ENCODE results near the gene C21orf58.

Gene C21orf58

DNA sequence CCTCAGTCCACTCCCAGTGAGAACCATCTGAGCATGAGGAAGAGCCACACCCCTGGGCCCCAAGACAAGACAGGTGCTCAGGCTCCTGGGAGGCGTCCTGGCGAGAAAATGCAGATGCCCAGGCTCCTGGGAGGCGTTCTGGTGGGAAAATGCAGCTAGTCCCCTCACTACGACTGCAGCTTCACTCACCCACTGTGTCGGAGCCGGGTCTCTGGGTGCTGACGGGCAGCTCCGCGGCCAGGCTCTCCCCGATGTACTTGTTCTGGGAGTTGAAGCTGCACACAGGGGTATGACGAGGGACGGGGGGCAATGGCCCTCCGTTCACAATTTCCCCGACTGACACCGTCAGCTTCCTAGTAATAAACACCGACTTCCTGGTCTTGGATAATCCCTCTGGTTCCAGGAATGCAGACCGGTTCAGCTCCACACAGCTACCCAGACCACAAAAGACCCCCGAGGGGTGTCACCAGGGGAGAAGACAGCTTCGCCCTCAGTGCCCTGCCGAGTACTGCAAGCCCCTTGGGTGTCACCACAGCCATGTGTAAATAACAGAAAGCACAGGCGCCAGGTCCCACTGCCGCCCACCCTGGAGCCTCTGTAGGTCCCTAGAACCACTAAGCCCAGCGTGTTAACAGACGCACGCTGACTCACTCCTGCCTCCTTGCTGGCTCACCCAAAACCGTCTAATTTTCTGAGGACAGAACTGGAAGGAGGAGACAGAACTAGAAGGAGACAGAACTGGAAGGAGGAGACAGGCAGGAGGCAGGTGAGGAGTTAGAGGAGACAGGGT lies 57.7 kb downstream of the C21orf58 start:
- Histone ChIP-seq H3K36me3 (ENCODE audit: control insufficient read depth, insufficient read depth, low read length, severe bottlenecking) (peaks cover 80% of the 10 kb centered on the region), H3K4me3 (ENCODE audit: low read length) (no peak overlapping the region), H3K27me3 (replicated peaks; ENCODE audit: control insufficient read depth, insufficient read depth, low read length) (no peaks in the 10 kb centered on the region), H3K4me1 (ENCODE audit: control insufficient read depth, insufficient read depth, low read length) (no peaks in the 10 kb centered on the region), H3K9me3 (ENCODE audit: control insufficient read depth, low read length) (no peaks in the 10 kb centered on the region), H3K9ac (ENCODE audit: low read length) (no peak overlapping the region)
- no peak for DNase-seq (ENCODE audit: low read depth)

- Histone ChIP-seq H3K27me3 (replicated peaks; ENCODE audit: control insufficient read depth, insufficient read depth, low read length) (no peaks in the 10 kb centered on the region), H3K9me3 (ENCODE audit: control insufficient read depth, low read length) (no peaks in the 10 kb centered on the region), H3K36me3 (ENCODE audit: control insufficient read depth, insufficient read depth, low read length, severe bottlenecking) (peaks cover 80% of the 10 kb centered on the region), H3K9ac (ENCODE audit: low read length) (no peak overlapping the region), H3K4me3 (ENCODE audit: low read length) (no peak overlapping the region), H3K4me1 (ENCODE audit: control insufficient read depth, insufficient read depth, low read length) (no peaks in the 10 kb centered on the region)
- DNase-seq (ENCODE audit: low read depth) = no peak
Measured at GRCh38 chr21:46264690-46265144, 59.0 kb downstream of the C21orf58 start.

DNA sequence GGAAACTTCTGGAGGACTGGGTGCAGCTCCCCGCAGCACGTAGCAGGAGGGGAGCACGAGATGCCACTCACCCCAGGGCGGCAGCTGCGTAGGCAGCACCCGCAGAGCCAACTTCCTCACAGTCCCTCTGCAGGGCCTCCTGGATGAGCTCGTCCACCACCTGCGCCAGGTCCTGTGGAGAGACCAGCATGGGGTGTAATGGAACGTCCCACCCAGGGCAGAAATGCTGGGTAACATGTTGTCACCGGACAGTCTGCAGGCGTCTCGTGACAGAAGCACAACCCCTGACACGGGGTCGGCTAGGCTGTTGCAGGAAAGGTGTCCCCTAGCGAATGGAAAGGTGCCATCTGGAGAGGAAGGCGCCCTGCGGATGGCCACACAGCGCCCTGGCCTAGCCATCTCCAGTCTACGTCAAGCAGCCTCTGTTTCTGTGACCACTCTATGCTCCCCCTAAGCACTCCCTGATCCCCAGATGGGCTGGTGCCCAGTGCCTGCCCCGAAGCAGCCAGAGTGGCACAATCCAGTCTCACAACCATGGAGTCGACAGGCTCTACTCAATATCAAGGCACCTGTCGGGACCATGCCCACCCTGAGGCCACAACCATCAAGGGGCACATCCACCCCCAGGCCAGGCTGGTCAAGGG lies 59.5 kb downstream of the C21orf58 start:
- DNase-seq (ENCODE audit: low read depth) = no peak
- Histone ChIP-seq H3K27me3 (replicated peaks; ENCODE audit: control insufficient read depth, insufficient read depth, low read length) (no peaks in the 10 kb centered on the region), H3K4me1 (ENCODE audit: control insufficient read depth, insufficient read depth, low read length) (no peaks in the 10 kb centered on the region), H3K36me3 (ENCODE audit: control insufficient read depth, insufficient read depth, low read length, severe bottlenecking) (peaks cover 78% of the 10 kb centered on the region), H3K4me3 (ENCODE audit: low read length) (no peak overlapping the region), H3K9me3 (ENCODE audit: control insufficient read depth, low read length) (no peaks in the 10 kb centered on the region), H3K9ac (ENCODE audit: low read length) (no peak overlapping the region)

DNA sequence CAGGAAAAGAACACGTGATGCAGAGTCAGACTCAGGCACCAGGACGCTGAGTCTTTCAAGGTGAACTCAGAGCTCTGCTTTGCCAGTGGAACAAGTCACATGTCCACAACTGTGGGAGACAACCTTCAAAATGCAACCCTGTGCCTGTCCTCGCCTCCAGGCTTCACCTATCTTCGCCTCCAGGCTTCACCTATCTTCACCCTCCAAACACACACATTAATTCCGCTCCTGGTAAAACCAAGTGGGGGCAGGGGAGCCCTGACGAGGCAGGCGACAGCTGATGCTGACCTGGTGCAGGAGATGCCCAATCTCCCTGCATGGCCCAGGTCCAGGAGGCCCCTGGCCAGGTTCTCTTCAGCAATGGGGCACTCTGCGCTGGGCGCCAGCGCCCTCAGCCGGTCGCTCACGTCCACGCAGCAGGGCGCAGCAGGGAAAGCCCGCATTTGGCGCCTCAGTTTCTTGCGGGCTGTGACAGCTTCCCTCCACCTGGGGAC lies 67.1 kb downstream of the C21orf58 start:
- H3K9ac ChIP-seq (ENCODE audit: low read length) = no peak overlapping the region
- no peak overlapping the region for H3K4me3 ChIP-seq (ENCODE audit: low read length)
- DNase-seq (ENCODE audit: low read depth) = no peak
- H3K9me3 ChIP-seq (ENCODE audit: control insufficient read depth, low read length) = no peaks in the 10 kb centered on the region
- peaks cover 93% of the 10 kb centered on the region for H3K36me3 ChIP-seq (ENCODE audit: control insufficient read depth, insufficient read depth, low read length, severe bottlenecking)
- no peaks in the 10 kb centered on the region for H3K27me3 ChIP-seq (replicated peaks; ENCODE audit: control insufficient read depth, insufficient read depth, low read length)
- H3K4me1 ChIP-seq (ENCODE audit: control insufficient read depth, insufficient read depth, low read length) = peaks cover 8% of the 10 kb centered on the region

DNA sequence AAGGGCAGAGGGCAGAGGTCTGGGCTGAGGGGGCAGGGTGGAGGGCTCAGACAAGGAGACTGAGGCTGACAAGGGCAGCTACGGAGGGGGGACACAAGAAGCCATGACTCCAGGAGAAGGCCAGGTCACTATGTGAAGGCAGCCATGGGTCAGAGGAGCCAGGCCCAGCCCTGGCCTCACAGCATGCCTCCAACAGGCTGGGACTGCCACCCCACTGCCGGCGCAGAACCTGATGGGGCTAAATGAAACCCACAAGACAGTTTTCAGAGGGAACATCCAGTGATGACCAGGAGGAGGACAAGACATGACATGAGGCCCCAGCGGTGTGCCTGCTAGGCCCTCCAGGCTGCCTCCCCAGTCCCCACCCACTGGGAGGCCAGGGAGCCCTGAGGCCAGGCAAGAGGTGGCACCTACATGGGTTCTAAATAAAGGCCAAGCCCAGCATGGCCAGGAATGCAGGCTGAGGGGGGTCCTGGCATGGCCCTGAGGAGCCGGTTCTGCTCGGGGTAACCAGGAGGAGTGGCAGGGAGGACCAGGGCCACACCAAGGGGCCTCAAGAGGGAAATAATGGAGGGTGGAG lies 67.8 kb downstream of the C21orf58 start:
- H3K36me3 ChIP-seq (ENCODE audit: control insufficient read depth, insufficient read depth, low read length, severe bottlenecking) = peaks cover 94% of the 10 kb centered on the region
- H3K4me1 ChIP-seq (ENCODE audit: control insufficient read depth, insufficient read depth, low read length) = peaks cover 8% of the 10 kb centered on the region
- H3K9me3 ChIP-seq (ENCODE audit: control insufficient read depth, low read length) = no peaks in the 10 kb centered on the region
- DNase-seq (ENCODE audit: low read depth) = no peak
- no peaks in the 10 kb centered on the region for H3K27me3 ChIP-seq (replicated peaks; ENCODE audit: control insufficient read depth, insufficient read depth, low read length)
- no peak overlapping the region for H3K4me3 ChIP-seq (ENCODE audit: low read length)
- no peak overlapping the region for H3K9ac ChIP-seq (ENCODE audit: low read length)

GRCh38 chr21:46255166-46255565 lies 68.5 kb downstream of the C21orf58 start:
- Histone ChIP-seq H3K4me3 (ENCODE audit: low read length) (no peak overlapping the region), H3K4me1 (ENCODE audit: control insufficient read depth, insufficient read depth, low read length) (peaks cover 8% of the 10 kb centered on the region), H3K36me3 (ENCODE audit: control insufficient read depth, insufficient read depth, low read length, severe bottlenecking) (peaks cover 94% of the 10 kb centered on the region), H3K9me3 (ENCODE audit: control insufficient read depth, low read length) (no peaks in the 10 kb centered on the region), H3K9ac (ENCODE audit: low read length) (no peak overlapping the region), H3K27me3 (replicated peaks; ENCODE audit: control insufficient read depth, insufficient read depth, low read length) (no peaks in the 10 kb centered on the region)
- DNase-seq (ENCODE audit: low read depth) = no peak

DNA sequence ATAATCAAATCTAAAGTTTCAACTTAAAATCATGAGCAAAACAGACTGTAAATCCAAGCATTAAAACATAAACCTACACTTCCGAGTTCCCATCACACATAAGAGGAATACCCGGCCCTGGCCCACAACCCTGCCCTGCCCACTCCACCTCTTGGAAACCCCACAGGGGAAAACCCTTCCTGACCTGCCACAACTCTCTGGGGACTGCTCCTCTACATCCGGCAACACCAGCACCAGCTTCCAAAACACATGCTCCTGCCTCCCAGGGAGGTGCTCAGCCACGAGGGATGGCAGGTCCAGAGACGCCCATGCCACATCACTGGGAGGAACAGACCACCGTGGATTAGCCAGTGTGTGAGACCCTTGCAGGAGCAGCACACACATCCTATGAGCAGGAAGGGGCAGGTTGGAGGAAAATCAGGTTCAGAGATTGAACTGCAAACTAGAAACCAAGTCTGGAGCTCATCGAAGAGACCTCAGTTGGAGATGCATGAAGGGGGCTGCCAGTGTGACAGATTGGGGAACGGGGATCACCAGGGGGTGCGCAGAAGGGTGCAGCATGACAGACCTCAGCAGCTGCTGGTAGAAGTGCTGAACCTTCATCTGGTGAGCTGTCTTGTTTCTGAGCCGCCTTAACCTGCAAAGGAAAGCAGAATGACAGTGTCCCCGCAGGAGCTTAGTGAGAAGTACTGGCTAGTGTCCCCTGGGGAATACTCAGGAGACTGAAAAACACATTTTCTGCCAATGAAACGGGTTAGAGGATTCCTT lies 69.3 kb downstream of the C21orf58 start:
- DNase-seq (ENCODE audit: low read depth) = no peak
- H3K4me1 ChIP-seq (ENCODE audit: control insufficient read depth, insufficient read depth, low read length) = peaks cover 8% of the 10 kb centered on the region
- H3K9me3 ChIP-seq (ENCODE audit: control insufficient read depth, low read length) = no peaks in the 10 kb centered on the region
- no peak overlapping the region for H3K9ac ChIP-seq (ENCODE audit: low read length)
- peaks cover 95% of the 10 kb centered on the region for H3K36me3 ChIP-seq (ENCODE audit: control insufficient read depth, insufficient read depth, low read length, severe bottlenecking)
- no peaks in the 10 kb centered on the region for H3K27me3 ChIP-seq (replicated peaks; ENCODE audit: control insufficient read depth, insufficient read depth, low read length)
- no peak overlapping the region for H3K4me3 ChIP-seq (ENCODE audit: low read length)

- no peaks in the 10 kb centered on the region for H3K9me3 ChIP-seq (ENCODE audit: control insufficient read depth, low read length)
- DNase-seq (ENCODE audit: low read depth) = no peak
- no peak overlapping the region for H3K9ac ChIP-seq (ENCODE audit: low read length)
- peaks cover 94% of the 10 kb centered on the region for H3K36me3 ChIP-seq (ENCODE audit: control insufficient read depth, insufficient read depth, low read length, severe bottlenecking)
- H3K27me3 ChIP-seq (replicated peaks; ENCODE audit: control insufficient read depth, insufficient read depth, low read length) = no peaks in the 10 kb centered on the region
- H3K4me3 ChIP-seq (ENCODE audit: low read length) = no peak overlapping the region
- peaks cover 8% of the 10 kb centered on the region for H3K4me1 ChIP-seq (ENCODE audit: control insufficient read depth, insufficient read depth, low read length)
Measured at GRCh38 chr21:46253610-46254124, 70.0 kb downstream of the C21orf58 start.

DNA sequence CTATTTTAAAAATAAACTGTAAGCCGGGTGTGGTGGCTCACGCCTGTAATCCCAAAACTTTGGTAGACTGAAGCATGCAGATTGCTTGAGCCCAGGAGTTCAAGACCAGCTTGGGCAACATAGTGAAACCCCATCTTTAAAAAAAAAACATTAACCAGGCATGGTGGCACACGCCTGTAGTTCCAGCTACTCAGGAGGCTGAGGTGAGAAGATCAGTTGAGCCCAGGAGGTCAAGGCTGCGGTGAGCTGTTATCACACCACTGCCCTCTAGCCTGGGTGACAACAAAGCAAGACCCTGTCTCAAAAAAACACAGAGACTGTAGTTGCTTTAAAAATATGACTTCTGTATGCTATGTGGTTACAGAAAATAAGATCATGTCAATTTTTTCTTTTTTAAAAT lies 70.8 kb downstream of the C21orf58 start:
- no peak for DNase-seq (ENCODE audit: low read depth)
- Histone ChIP-seq H3K27me3 (replicated peaks; ENCODE audit: control insufficient read depth, insufficient read depth, low read length) (no peaks in the 10 kb centered on the region), H3K9ac (ENCODE audit: low read length) (no peak overlapping the region), H3K36me3 (ENCODE audit: control insufficient read depth, insufficient read depth, low read length, severe bottlenecking) (peaks cover 94% of the 10 kb centered on the region), H3K4me1 (ENCODE audit: control insufficient read depth, insufficient read depth, low read length) (peaks cover 3% of the 10 kb centered on the region), H3K4me3 (ENCODE audit: low read length) (no peak overlapping the region), H3K9me3 (ENCODE audit: control insufficient read depth, low read length) (no peaks in the 10 kb centered on the region)
